ENCODE measurements around the gene PNCK.

The PNCK gene

GRCh38 chrX:153640736-153641575, 32.7 kb downstream of the PNCK start:
- no peak for DNase-seq (ENCODE audit: low spot score)

GRCh38 chrX:153640045-153640686, 33.4 kb downstream of the PNCK start:
- no peak for DNase-seq (ENCODE audit: low spot score)

- DNase-seq (ENCODE audit: low spot score), result no peak
Observed at GRCh38 chrX:153639177-153640044, 34.2 kb downstream of the PNCK start.

DNA sequence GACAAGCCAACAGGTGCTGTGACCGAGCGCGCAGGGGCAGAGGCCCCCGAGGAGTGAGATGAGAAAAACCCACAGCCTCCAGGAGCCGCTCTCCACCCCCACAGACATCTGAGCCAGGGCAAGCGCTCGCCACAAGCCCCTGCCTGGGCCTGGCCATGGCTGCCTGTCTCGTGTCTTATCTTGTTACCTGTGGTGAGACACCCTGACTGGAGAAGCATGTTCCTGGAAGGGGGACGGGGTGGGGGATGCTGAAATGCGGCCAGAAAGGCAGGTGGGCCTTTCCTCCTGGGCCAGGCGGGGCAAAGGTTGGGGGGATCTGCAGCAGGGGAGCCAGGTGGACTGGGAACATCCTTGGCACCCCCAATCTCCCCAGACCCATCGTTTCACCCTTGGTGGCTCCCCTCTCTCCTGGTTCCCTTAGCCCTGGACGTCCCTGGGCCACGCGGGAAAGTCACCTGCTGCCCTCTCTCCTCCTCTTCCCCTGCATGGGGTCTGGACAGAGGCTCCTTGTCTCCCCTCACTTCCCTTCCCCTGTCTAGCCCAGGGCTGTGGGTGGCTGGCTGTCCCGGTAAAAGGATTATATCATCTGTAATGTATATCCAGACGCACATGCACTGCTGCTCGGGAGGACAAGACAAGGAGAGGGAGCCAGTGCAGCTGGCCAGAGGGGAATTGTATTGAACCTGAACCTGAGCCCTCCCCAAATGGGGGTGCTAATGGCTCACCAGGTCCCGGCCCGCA, 35.0 kb downstream of the PNCK start:
- DNase-seq (ENCODE audit: low spot score), result no peak

GRCh38 chrX:153638041-153638371, 35.6 kb downstream of the PNCK start:
- no peak for DNase-seq (ENCODE audit: low spot score)

DNA sequence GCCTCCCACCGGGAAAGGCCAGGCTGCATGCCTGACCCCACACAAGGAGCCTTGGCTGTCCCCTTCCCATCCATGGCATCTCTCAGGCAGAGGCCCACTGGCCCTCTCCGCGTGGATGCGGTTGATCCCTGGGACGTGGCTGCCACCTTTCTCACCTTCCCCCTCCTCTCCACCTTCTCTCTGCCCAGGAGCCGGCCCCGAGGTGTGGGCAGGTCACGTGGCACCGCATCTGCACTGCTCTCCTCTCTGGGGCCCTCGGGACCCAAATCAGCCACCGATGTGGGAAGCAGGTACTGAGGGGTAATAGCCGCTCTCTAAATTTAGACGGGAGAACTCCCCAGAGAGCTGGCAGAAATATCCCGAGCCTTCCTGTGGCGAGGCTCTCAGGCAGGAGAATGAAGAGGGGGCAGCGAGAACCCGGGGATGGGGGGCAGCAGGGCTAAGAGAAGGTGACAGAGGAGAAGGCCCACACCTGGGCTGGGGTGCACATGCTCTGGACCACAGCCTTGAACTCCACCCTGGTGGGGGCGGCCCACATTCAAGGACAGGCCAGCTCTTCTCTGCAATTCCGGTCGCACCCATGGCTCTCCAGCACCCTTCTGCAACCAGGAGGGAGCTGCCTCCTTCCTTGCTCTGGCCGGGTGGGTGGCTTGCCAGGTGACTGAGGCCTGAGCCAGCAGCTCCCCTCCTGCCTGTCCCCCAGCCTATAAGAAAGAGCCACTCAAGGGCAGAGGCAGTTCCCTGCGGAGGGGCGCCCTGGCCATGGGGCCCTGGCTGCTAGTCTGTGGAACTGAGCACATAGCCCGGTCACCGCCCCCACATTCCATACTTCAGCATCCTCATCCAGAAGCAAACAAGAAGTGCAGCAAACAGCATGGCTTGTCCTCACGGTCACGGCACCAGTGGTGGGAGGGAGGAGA, 36.2 kb downstream of the PNCK start:
- DNase-seq (ENCODE audit: low spot score), result no peak

GRCh38 chrX:153636716-153637115, 36.9 kb downstream of the PNCK start:
- no peak for DNase-seq (ENCODE audit: low spot score)

DNA sequence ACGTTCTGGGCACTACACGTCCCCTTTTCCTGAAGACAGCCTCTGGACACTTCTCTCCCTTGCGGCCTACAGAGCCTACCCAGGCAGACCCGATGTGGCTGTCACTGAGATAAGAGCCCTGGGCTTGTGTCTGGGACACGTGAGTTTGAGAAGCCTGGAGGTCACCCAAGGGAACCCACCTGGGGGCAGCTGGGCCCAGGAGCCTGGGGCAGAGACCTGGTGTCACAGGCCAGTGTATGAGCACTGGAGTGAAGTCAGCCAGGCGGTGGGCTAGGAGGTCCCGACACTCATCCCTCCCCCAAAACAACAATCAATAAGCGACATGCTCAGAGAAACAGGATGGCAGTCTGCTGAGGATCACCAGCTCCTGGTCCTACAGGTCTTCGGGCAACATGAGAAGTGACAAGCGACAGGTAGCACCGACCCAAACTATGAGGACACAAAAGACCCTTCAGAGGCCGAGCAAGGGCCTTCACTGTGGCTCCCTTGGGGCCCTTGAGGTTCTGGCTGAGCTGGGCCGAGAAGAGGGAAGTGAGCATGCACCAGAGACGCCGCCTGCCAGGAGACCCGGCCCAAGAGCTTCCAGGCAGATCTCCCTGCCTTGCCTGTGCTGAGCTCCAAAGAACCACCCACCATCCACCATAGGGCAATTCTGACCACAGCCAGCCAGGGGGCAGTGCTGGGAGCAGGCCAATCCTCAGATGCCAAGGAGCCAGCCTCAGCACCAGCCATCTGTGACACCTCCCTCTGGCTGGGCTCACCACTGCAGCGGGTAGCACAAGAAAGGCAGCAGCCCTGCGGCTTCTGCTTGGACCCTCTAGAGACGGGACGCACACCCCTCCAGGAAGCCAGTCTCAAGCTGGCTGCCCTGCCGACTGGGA, 37.6 kb downstream of the PNCK start:
- DNase-seq (ENCODE audit: low spot score), result no peak

DNA sequence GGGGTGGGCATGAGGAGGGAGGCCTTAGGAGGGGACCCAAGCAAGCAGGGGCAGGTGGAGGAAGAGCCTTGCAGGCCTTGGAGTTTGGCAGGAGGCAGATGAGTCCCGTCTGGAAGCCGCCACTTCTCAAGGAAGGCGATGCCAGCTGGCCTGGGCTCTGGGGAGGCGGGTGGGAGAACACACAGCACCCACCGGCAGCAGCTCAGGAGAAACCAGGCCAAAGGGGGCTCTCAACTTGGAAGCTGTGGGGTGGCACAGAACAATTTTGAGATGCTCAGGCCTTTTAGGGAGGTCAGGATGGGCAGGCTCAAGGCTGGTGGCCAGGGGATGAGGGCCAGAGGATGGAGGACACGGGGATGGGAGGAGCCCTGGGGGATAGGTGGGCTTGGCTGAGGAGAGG, 38.2 kb downstream of the PNCK start:
- DNase-seq (ENCODE audit: low spot score), result no peak

GRCh38 chrX:153634832-153635231, 38.8 kb downstream of the PNCK start:
- DNase-seq (ENCODE audit: low spot score), result no peak

- no peak for DNase-seq (ENCODE audit: low spot score)
Observed at GRCh38 chrX:153634236-153634635, 39.4 kb downstream of the PNCK start.

- DNase-seq (ENCODE audit: low spot score), result no peak
Observed at GRCh38 chrX:153633607-153634180, 39.9 kb downstream of the PNCK start.

DNA sequence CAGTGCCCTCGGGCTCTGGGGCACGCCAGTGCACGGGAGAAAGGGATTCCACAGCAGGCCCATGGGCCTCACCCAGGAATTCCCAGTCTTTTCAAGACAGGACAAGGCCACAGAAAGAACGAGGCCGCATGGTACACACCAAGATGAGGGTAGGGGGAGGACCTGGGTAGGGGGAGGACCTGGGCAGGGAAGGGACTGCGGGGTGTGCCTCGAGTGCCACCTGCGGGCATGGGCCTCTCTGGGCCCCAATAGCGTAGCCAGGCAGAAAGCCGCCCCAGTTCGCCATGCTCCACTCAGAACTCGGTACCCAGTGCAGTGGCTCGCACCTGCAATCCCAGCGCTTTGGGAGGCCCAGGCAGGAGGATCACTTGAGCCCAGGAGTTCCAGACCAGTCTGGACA, 40.6 kb downstream of the PNCK start:
- no peak for DNase-seq (ENCODE audit: low spot score)

DNA sequence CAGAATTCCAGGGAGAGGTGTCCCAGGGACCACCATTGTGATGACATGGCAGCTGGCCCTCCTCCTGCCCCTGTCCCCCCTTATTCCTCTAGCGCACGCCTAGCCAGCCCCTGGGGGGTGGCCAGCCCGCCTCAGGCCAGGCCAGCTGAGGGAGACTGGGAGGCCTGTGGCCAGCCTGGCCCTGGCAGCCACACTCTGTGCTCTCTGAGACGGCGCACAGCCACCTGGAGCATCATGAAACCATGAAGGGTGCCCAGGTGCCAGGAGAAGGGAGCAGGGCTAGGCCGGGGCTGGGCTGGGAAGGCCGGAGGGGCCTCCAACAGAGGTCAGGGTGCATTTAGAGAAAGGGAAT, 41.0 kb downstream of the PNCK start:
- DNase-seq (ENCODE audit: low spot score), result no peak

DNA sequence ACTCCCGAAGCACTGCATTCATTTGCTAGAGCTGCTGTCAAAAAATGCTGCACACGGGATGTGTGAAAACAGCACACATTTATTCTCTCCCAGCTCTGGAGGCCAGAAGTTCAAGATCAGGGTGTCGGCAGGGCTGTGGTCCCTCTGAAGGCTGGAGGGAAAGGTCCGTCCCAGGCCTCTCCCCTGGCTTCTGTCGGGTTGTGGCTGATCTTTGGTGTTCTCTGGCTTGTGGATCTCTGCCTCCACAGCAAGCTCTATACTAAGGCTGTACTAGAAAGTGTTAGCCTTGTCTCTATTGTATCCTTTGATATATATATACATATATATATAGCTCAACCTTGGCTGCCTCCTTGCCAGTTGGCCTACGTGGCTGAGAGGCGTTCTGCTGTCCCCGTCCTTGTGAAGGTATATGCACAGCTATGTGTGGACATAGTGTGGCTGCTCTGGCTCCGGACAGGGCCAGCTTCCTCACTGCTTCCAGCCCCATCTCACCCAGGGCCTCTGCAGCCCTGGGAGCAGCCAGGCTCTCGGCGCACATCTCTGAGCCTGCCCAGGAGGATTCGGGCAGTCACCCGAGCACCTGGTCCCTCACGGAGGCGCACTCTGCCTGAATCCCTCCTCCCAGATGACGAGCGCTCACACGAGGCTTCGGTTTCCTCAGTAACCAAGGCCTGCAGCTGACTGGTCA, 41.6 kb downstream of the PNCK start:
- no peak for DNase-seq (ENCODE audit: low spot score)

GRCh38 chrX:153631346-153631745, 42.3 kb downstream of the PNCK start:
- no peak for DNase-seq (ENCODE audit: low spot score)

DNA sequence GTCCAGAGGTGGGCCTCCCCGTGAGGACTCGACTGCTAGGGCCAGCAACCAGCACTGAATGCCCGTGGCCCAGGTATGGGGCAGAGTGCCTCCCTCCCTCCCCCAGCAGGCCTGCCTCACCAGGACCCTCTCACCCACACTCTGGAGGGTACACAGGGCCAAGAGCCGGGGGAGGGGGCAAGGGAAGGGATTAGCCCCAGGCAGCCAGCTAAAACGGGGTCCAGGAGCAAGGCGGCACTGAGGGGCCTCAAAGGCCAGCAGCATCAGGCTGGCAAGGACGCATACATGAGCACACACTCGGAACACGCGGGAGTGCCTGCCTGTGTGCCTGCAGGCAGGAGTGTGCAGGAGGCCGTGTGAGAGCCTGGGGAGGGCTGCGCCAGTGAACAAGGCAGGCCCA, 44.9 kb downstream of the PNCK start:
- DNase-seq (ENCODE audit: low spot score), result no peak

DNA sequence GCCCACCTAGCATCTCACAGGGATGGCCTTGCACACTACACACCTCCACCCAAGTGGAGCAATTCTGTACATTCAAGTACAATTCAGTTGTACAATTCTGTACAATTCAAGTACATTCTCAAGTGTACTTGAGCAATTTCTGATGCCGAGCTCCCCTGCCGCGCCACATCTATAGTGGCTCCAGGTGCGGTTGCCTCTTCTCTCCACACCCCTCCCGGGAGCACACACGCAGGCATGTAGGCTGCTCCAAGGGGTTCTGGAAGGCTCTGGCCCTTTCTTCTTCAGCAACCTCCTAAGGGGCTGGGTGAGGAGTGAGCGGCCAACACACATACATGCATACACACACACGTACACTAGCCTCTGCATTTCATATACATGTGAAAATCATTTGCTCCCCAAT, 45.5 kb downstream of the PNCK start:
- no peak for DNase-seq (ENCODE audit: low spot score)

DNA sequence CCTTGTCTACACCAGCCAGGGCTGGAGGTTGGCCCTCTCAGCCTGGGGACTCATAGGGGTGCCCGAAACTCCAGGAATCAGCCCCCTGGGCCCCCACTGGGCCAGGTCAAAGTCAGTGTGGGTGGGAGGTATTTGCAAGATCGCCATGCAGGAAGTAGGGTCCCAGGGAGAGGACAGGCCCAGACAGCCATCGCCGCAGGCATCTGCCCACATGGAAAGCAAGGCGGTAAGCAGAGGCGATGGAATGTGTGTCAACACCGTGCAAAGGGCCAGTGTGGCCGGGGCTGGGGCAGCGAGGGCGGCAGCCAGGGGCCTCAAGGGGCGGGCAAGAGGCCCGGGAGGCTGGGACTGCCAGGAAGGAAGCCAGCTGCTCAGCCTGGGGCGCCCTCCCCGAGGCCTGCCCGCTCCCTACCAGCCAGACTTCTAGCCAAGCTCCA, 45.9 kb downstream of the PNCK start:
- DNase-seq (ENCODE audit: low spot score), result no peak
